Measurements from ENCODE around the gene HLA-DOB. TPM values are rescaled to one million over a fixed set of nuclear protein-coding genes. Genes with fewer than 3 reads are reported as not detected.

The HLA-DOB gene
- total RNA-seq, 1 experiment from 2014 or later = 0.64 TPM

DNA sequence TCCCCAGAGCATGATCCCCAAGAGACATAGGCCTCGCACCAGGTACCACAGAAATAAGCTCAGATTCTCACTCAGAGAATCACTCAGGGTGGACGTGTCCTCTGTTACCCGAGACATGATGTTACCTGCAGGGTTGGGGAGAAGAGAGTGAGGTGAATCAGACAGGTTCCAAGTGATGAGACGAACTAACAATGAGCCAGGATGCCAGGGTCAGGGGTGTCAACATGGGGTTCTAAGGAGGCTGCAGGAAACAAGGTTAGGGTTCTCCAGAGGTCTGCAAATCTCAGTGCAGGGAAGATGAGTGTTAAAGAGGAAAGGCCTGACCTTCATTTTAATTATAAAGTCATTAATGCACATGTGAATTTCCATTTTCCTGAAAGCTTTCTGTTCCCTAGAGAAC, 34.2 kb upstream of the HLA-DOB start:
- no peak for DNase-seq (ENCODE audit: low read depth, low spot score)
- POLR2A ChIA-PET = no interaction called here

DNA sequence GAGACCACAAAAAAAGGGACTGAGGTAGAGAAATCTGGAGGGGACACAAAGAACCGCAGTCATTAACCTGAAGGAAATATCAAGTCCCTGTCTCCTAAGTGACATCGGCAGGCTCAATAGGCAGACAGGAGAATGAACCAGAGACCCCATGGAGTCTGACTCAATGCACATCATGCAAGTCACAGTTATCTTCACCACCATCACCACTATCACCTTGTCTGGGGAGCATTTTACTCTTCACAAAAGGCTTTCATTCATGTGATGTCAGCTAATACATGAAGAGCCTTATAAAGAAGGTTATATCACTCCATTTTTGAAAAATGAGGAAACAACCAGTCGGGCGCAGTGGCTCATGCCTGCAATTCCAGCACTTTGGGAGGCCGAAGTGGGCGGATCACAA, 32.3 kb upstream of the HLA-DOB start:
- Histone ChIP-seq H3K9me3 (ENCODE audit: control insufficient read depth in 1 of 2, insufficient read depth in 1 of 2, low read depth in 1 of 2, low read length in 2 of 2) (no peaks in the 10 kb centered on the region), H3K4me2 (ENCODE audit: low read length) (no peak overlapping the region), H3K79me2 (ENCODE audit: insufficient read depth, low read length) (no peaks in the 10 kb centered on the region), H3K9me2 (ENCODE audit: insufficient read depth) (no peaks in the 10 kb centered on the region), H3K27me3 (ENCODE audit: insufficient read depth, low read length) (no peaks in the 10 kb centered on the region), H3K9ac (ENCODE audit: low read length) (no peak overlapping the region), H3K36me3 (ENCODE audit: control insufficient read depth in 1 of 2, insufficient read depth in 2 of 2, low read length in 2 of 2) (no peaks in the 10 kb centered on the region; a peak in 1 of 4 replicates), H4K20me1 (ENCODE audit: insufficient read depth) (no peaks in the 10 kb centered on the region), H3K4me1 (ENCODE audit: control insufficient read depth in 1 of 2, insufficient read depth in 2 of 2, low read length in 2 of 2) (peaks cover 13 to 20% of the 10 kb centered on the region in 2 experiments; a peak in 3 of 4 replicates), H3K27ac (ENCODE audit: low read depth, low read length) (no peak overlapping the region), H2AFZ (ENCODE audit: low read depth, low read length, poor library complexity, severe bottlenecking) (no peak overlapping the region), H3K4me3 (replicated peaks in 1 of 2; ENCODE audit: low read depth in 1 of 2, low read length in 2 of 2) (no peak overlapping the region)
- ChIA-PET RAD21 (ENCODE audit: low non-redundant PET in 1 of 2, low total read pairs in 2 of 2, uncharacterized antibody in 2 of 2, unreplicated experiment in 2 of 2) (no interaction called here), CTCF (no interaction called here), POLR2A (no interaction called here)
- BruUV-seq (replicated peaks) = no TSS peak
- intact Hi-C loops (cut with micrococcal nuclease) = no loop called here
- DNase-seq (ENCODE audit: low read depth, low spot score) (no peak), ATAC-seq (no peak)
- TF ChIP-seq FOSL1 (IDR thresholded peaks at IDR 0.05; ENCODE audit: low read depth) = no peak
- TF ChIP-seq ZFX (IDR thresholded peaks at IDR 0.05) = no peak
- TF ChIP-seq CEBPB (IDR thresholded peaks at IDR 0.05; ENCODE audit: low read depth) = no peak
- TF ChIP-seq TCF7L2 (IDR thresholded peaks at IDR 0.05; ENCODE audit: borderline replicate concordance, extremely low read depth, insufficient read depth, insufficient read length) = no peak
- no peak for TF ChIP-seq EZH2phosphoT487 (IDR thresholded peaks at IDR 0.05; ENCODE audit: borderline replicate concordance)
- TF ChIP-seq YY1 (IDR thresholded peaks at IDR 0.05; ENCODE audit: extremely low read depth, insufficient replicate concordance, low read depth, low read length) = no peak
- TF ChIP-seq SIN3A (IDR thresholded peaks at IDR 0.05; ENCODE audit: low read depth) = no peak
- TF ChIP-seq RAD21 (IDR thresholded peaks at IDR 0.05; ENCODE audit: low read depth) = no peak
- TF ChIP-seq, protein P1, sequence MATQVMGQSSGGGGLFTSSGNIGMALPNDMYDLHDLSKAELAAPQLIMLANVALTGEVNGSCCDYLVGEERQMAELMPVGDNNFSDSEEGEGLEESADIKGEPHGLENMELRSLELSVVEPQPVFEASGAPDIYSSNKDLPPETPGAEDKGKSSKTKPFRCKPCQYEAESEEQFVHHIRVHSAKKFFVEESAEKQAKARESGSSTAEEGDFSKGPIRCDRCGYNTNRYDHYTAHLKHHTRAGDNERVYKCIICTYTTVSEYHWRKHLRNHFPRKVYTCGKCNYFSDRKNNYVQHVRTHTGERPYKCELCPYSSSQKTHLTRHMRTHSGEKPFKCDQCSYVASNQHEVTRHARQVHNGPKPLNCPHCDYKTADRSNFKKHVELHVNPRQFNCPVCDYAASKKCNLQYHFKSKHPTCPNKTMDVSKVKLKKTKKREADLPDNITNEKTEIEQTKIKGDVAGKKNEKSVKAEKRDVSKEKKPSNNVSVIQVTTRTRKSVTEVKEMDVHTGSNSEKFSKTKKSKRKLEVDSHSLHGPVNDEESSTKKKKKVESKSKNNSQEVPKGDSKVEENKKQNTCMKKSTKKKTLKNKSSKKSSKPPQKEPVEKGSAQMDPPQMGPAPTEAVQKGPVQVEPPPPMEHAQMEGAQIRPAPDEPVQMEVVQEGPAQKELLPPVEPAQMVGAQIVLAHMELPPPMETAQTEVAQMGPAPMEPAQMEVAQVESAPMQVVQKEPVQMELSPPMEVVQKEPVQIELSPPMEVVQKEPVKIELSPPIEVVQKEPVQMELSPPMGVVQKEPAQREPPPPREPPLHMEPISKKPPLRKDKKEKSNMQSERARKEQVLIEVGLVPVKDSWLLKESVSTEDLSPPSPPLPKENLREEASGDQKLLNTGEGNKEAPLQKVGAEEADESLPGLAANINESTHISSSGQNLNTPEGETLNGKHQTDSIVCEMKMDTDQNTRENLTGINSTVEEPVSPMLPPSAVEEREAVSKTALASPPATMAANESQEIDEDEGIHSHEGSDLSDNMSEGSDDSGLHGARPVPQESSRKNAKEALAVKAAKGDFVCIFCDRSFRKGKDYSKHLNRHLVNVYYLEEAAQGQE (IDR thresholded peaks at IDR 0.05; ENCODE audit: low read depth) = no peak
- TF ChIP-seq CBX3 (IDR thresholded peaks at IDR 0.05; ENCODE audit: low read depth) = no peak
- TF ChIP-seq POLR2A (IDR thresholded peaks at IDR 0.05; ENCODE audit: borderline replicate concordance, extremely low read depth, insufficient read depth, insufficient read length) = no peak

More for the DNA sequence above, 34.2 kb upstream of the HLA-DOB start:
- H3K9me2 ChIP-seq (ENCODE audit: insufficient read depth) = no peaks in the 10 kb centered on the region
- peaks cover 8 to 17% of the 10 kb centered on the region in 2 experiments; a peak in 3 of 4 replicates for H3K4me1 ChIP-seq (ENCODE audit: control insufficient read depth in 1 of 2, insufficient read depth in 2 of 2, low read length in 2 of 2)
- no peak overlapping the region for H3K9ac ChIP-seq (ENCODE audit: low read length)
- H3K79me2 ChIP-seq (ENCODE audit: insufficient read depth, low read length) = no peaks in the 10 kb centered on the region
- no peak overlapping the region for H3K27ac ChIP-seq (ENCODE audit: low read depth, low read length)
- H3K27me3 ChIP-seq (ENCODE audit: insufficient read depth, low read length) = no peaks in the 10 kb centered on the region
- no peaks in the 10 kb centered on the region for H3K9me3 ChIP-seq (ENCODE audit: control insufficient read depth in 1 of 2, insufficient read depth in 1 of 2, low read depth in 1 of 2, low read length in 2 of 2)
- no TSS peak for BruUV-seq (replicated peaks)
- no peak for TF ChIP-seq POLR2AphosphoS5 (IDR thresholded peaks at IDR 0.05; ENCODE audit: low read depth, low read length)
- TF ChIP-seq, protein P1 (IDR thresholded peaks at IDR 0.05; ENCODE audit: low read depth) = no peak
- no peaks in the 10 kb centered on the region for H4K20me1 ChIP-seq (ENCODE audit: insufficient read depth)
- RAD21 ChIA-PET (ENCODE audit: low non-redundant PET in 1 of 2, low total read pairs in 2 of 2, uncharacterized antibody in 2 of 2, unreplicated experiment in 2 of 2) = no interaction called here
- H3K4me3 ChIP-seq (replicated peaks in 1 of 2; ENCODE audit: low read depth in 1 of 2, low read length in 2 of 2) = no peak overlapping the region
- CTCF ChIA-PET = interaction anchor here (1.5 to 2.0 kb wide), 2 partner anchors 10 to 13 kb away, joined by 8 to 9 read pairs; partner anchors contain the start of gene TAP2
- no peak overlapping the region for H2AFZ ChIP-seq (ENCODE audit: low read depth, low read length, poor library complexity, severe bottlenecking)
- no peaks in the 10 kb centered on the region; a peak in 1 of 4 replicates for H3K36me3 ChIP-seq (ENCODE audit: control insufficient read depth in 1 of 2, insufficient read depth in 2 of 2, low read length in 2 of 2)
- no peak for ATAC-seq
- intact Hi-C loops (cut with micrococcal nuclease) = loop anchor here (1.0 kb wide), 1 partner anchor 9 kb away; no protein-coding TSS in a partner anchor
- no peak overlapping the region for H3K4me2 ChIP-seq (ENCODE audit: low read length)
